ENCODE results near the gene NEURL3.
A peak's percentile ranks its signal among the peaks of the same experiment; 100 is the strongest.

NEURL3 gene

GRCh38 chr2:96548558-96549465, 43.7 kb upstream of the NEURL3 start:
- no peak for DNase-seq (ENCODE audit: insufficient read length)
- no peak for FAIRE-seq
- TF ChIP-seq TAF1 (IDR thresholded peaks at IDR 0.05; ENCODE audit: borderline replicate concordance, low read depth, low read length) (no peak), POLR2AphosphoS5 (IDR thresholded peaks at IDR 0.05; ENCODE audit: low read depth, low read length) (no peak), POLR2A (IDR thresholded peaks at IDR 0.05; ENCODE audit: low read depth, low read length) (no peak; the same call in 1 of the 2 replicates)

- FAIRE-seq (no peak), DNase-seq (ENCODE audit: insufficient read length) (no peak)
These were observed 42.6 kb upstream of the NEURL3 start for GRCh38 chr2:96547731-96548171.

GRCh38 chr2:96547203-96547641, 42.1 kb upstream of the NEURL3 start:
- no peak for FAIRE-seq

More at GRCh38 chr2:96547731-96548171, 42.6 kb upstream of the NEURL3 start:
- TF ChIP-seq TAF1 (IDR thresholded peaks at IDR 0.05; ENCODE audit: borderline replicate concordance, low read depth, low read length) = no peak
- TF ChIP-seq POLR2A (IDR thresholded peaks at IDR 0.05; ENCODE audit: low read depth, low read length) = no peak
- TF ChIP-seq POLR2AphosphoS5 (IDR thresholded peaks at IDR 0.05; ENCODE audit: low read depth, low read length) = no peak

GRCh38 chr2:96546797-96547196, 41.6 kb upstream of the NEURL3 start:
- FAIRE-seq (no peak), DNase-seq (ENCODE audit: insufficient read length) (no peak)
- TF ChIP-seq TAF1 (IDR thresholded peaks at IDR 0.05; ENCODE audit: borderline replicate concordance, low read depth, low read length) = no peak
- no peak; the same call in 1 of the 2 replicates for TF ChIP-seq POLR2AphosphoS5 (IDR thresholded peaks at IDR 0.05; ENCODE audit: low read depth, low read length)
- TF ChIP-seq POLR2A (IDR thresholded peaks at IDR 0.05; ENCODE audit: low read depth, low read length) = no peak; the same call in none of the 2 replicates

More at GRCh38 chr2:96547203-96547641, 42.1 kb upstream of the NEURL3 start:
- DNase-seq (ENCODE audit: insufficient read length) = no peak
- TF ChIP-seq POLR2A (IDR thresholded peaks at IDR 0.05; ENCODE audit: low read depth, low read length) = no peak; the same call in 1 of the 2 replicates
- TF ChIP-seq POLR2AphosphoS5 (IDR thresholded peaks at IDR 0.05; ENCODE audit: low read depth, low read length) = no peak; the same call in 1 of the 2 replicates
- no peak for TF ChIP-seq TAF1 (IDR thresholded peaks at IDR 0.05; ENCODE audit: borderline replicate concordance, low read depth, low read length)

GRCh38 chr2:96546321-96546720, 41.2 kb upstream of the NEURL3 start:
- no peak for DNase-seq (ENCODE audit: insufficient read length)
- no peak for FAIRE-seq
- TF ChIP-seq POLR2A (IDR thresholded peaks at IDR 0.05; ENCODE audit: low read depth, low read length) (peak; percentile 70), TAF1 (IDR thresholded peaks at IDR 0.05; ENCODE audit: borderline replicate concordance, low read depth, low read length) (no peak), POLR2AphosphoS5 (IDR thresholded peaks at IDR 0.05; ENCODE audit: low read depth, low read length) (peak; percentile 17; the same call in 1 of the 2 replicates)

GRCh38 chr2:96542357-96542977, 37.3 kb upstream of the NEURL3 start:
- no peak for TF ChIP-seq POLR2A (IDR thresholded peaks at IDR 0.05; ENCODE audit: low read depth, low read length)
- TF ChIP-seq TAF1 (IDR thresholded peaks at IDR 0.05; ENCODE audit: borderline replicate concordance, low read depth, low read length) = no peak
- TF ChIP-seq POLR2AphosphoS5 (IDR thresholded peaks at IDR 0.05; ENCODE audit: low read depth, low read length) = no peak

GRCh38 chr2:96541398-96542152, 36.4 kb upstream of the NEURL3 start:
- no peak for TF ChIP-seq TAF1 (IDR thresholded peaks at IDR 0.05; ENCODE audit: borderline replicate concordance, low read depth, low read length)
- TF ChIP-seq POLR2A (IDR thresholded peaks at IDR 0.05; ENCODE audit: low read depth, low read length) = no peak
- TF ChIP-seq POLR2AphosphoS5 (IDR thresholded peaks at IDR 0.05; ENCODE audit: low read depth, low read length) = no peak
- FAIRE-seq (no peak), DNase-seq (ENCODE audit: insufficient read length) (no peak)

More at GRCh38 chr2:96542357-96542977, 37.3 kb upstream of the NEURL3 start:
- FAIRE-seq = no peak
- no peak for DNase-seq (ENCODE audit: insufficient read length)

- FAIRE-seq = no peak
- DNase-seq (ENCODE audit: insufficient read length) = no peak
- TF ChIP-seq POLR2A (IDR thresholded peaks at IDR 0.05; ENCODE audit: low read depth, low read length) = no peak
- no peak for TF ChIP-seq POLR2AphosphoS5 (IDR thresholded peaks at IDR 0.05; ENCODE audit: low read depth, low read length)
- no peak for TF ChIP-seq TAF1 (IDR thresholded peaks at IDR 0.05; ENCODE audit: borderline replicate concordance, low read depth, low read length)
These were observed 35.0 kb upstream of the NEURL3 start for GRCh38 chr2:96540136-96540535.

GRCh38 chr2:96539215-96539920, 34.2 kb upstream of the NEURL3 start:
- no peak for FAIRE-seq
- no peak for TF ChIP-seq POLR2AphosphoS5 (IDR thresholded peaks at IDR 0.05; ENCODE audit: low read depth, low read length)
- no peak for TF ChIP-seq POLR2A (IDR thresholded peaks at IDR 0.05; ENCODE audit: low read depth, low read length)
- no peak for TF ChIP-seq TAF1 (IDR thresholded peaks at IDR 0.05; ENCODE audit: borderline replicate concordance, low read depth, low read length)
- DNase-seq (ENCODE audit: insufficient read length) = no peak

- FAIRE-seq (peak; percentile 51), DNase-seq (ENCODE audit: insufficient read length) (no peak)
- TF ChIP-seq POLR2A (IDR thresholded peaks at IDR 0.05; ENCODE audit: low read depth, low read length) = no peak; the same call in 1 of the 2 replicates
- no peak; the same call in 1 of the 2 replicates for TF ChIP-seq POLR2AphosphoS5 (IDR thresholded peaks at IDR 0.05; ENCODE audit: low read depth, low read length)
- TF ChIP-seq TAF1 (IDR thresholded peaks at IDR 0.05; ENCODE audit: borderline replicate concordance, low read depth, low read length) = no peak
These were observed 33.5 kb upstream of the NEURL3 start for GRCh38 chr2:96538487-96539214.

All from GM12892 (cell line).